Central memory CD4-positive, alpha-beta T cell (primary cell): Measurements from ENCODE around the gene ACSL6.

Source experiments
- DNase-seq: peaks from one replicate; pipeline ENCODE4 v3.0.0; 2022
- total RNA-seq, 3 experiments: gene quantifications; one replicate each; lab custom pipeline; 2026; lab: John Stamatoyannopoulos, UW

The ACSL6 gene, protein sequence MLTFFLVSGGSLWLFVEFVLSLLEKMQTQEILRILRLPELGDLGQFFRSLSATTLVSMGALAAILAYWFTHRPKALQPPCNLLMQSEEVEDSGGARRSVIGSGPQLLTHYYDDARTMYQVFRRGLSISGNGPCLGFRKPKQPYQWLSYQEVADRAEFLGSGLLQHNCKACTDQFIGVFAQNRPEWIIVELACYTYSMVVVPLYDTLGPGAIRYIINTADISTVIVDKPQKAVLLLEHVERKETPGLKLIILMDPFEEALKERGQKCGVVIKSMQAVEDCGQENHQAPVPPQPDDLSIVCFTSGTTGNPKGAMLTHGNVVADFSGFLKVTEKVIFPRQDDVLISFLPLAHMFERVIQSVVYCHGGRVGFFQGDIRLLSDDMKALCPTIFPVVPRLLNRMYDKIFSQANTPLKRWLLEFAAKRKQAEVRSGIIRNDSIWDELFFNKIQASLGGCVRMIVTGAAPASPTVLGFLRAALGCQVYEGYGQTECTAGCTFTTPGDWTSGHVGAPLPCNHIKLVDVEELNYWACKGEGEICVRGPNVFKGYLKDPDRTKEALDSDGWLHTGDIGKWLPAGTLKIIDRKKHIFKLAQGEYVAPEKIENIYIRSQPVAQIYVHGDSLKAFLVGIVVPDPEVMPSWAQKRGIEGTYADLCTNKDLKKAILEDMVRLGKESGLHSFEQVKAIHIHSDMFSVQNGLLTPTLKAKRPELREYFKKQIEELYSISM
- total RNA-seq, result 23.8 to 62.6 (median 27.0) reads per million in 3 experiments

- DNase-seq, result peak; percentile 44
These were observed at the start of gene ACSL6 for GRCh38 chr5:132011622-132012343. Gene ACSL6 (minus strand): TSS chr5:132011658. CDS start chr5:132011553, 105 bp downstream.

GRCh38 chr5:132060501-132061161 lies 49.2 kb upstream of the ACSL6 start, which contains the start of gene IL3:
Gene IL3 (plus strand): TSS chr5:132060655. CDS start chr5:132060707, 52 bp downstream.
- no peak for DNase-seq

- DNase-seq, result no peak
These were observed 48.4 kb upstream of the ACSL6 start for GRCh38 chr5:132059696-132060500.

DNA sequence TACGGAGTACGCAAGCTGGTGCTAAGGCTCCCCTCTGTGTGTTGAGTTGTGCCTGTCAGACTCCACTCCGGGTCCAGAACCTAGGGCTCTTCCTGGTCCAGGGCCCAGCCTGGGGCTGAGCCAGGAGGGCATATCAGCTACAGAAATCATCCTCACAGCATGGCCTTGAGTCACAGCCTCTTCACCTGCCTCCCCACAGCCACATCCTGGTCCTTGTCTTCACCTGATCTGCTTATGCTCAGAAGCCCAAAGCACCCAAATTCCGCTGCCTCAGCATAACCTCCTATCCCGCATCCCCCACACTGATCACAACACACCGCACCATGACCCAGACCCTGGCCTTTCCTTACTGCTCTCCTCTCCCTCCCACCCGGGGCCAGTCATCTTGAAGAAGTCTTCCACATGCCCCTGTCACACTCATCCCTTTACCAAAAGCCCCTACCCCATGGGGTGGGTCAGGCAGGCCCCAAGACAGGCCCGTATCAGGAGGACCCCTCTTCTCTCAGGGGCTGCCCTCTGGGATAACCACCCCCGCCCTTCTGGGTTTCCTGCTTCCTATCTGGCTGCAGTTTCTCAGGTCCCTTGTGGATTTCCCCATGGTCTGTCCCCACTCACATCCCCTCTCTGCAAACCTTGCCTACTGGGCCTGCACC lies 47.7 kb upstream of the ACSL6 start:
- DNase-seq, result peak; percentile 61

DNA sequence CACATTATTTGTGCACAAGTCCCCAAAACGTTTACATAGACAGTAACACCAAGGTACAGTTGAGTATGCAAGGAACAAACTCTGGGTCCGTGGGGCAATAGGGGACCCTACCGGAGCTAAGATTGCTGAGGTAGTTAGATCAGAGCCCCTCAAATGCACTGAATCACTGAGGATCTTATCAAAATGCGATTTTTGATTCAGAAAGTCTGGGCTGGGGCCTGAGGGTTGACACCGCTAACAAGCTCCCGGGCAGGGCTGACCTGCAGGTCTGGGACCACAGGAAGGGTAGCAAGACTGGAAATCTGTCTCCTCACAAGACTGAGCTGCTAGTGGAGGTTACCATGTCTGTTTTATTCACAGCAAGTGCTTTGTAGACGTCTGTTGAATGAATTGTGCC lies 47.2 kb upstream of the ACSL6 start:
- no peak for DNase-seq

GRCh38 chr5:132057498-132058255 lies 46.2 kb upstream of the ACSL6 start:
- no peak for DNase-seq

DNA sequence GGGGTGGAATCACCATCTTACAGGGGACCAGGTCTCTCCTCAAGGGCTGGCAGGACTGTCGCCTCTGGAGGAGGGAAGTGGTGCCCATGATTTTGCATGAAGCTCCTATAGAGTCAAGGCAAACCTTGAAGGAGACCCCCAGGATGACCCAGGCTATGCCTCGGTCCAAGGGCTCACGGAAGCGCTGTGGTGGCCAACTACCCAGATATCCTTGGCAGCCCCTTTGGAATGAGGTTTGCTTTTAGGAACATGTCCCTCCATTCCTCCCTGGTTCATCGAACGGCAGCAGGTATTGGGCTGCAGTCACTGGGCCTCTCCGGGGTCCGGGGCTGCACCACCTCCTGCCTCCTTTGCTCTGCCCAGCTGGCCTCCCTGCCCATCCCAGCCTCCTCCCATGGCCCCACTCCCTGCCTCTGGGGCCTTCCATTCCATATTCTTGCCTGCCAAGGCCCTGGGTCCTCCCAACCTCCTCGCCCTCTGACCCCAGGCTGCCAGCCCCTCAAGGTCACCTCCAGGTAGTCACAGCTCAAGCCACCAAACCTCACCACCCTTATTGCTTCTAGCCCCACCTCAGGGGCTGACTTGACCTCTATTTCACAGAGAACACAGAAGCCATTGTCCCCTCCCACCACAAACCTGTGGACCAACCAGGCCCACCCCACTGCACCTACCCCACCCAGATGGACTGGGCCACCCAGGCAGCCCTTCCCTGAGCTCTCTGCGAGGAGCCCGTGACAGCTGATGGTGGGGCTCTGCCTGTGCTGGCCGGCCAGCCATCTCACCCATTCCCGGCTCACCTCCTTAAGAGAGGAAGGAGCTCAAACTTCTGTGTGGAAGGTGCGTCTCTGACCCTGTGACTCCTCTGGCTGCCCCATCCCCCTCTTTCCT lies 45.4 kb upstream of the ACSL6 start:
- no peak for DNase-seq

GRCh38 chr5:132055808-132056609 lies 44.6 kb upstream of the ACSL6 start:
- DNase-seq, result peak; percentile 76

DNA sequence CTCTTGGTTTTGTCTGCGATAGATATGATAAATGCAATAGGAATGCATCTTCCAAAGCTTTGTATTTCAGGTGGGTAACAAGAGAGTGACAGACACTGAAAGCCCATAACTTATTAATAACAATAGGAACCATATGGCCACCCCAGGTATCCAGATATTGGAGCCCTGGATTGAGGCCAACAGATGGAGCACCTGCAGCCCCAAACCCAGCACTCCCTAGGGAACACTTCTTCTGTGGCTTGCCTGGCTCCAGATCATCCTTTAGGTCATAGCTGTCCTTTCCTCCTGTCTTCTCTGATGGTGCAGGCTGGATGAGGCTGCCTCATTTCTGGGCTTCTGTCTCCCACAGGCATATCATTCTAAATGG lies 44.0 kb upstream of the ACSL6 start:
- DNase-seq, result no peak

DNA sequence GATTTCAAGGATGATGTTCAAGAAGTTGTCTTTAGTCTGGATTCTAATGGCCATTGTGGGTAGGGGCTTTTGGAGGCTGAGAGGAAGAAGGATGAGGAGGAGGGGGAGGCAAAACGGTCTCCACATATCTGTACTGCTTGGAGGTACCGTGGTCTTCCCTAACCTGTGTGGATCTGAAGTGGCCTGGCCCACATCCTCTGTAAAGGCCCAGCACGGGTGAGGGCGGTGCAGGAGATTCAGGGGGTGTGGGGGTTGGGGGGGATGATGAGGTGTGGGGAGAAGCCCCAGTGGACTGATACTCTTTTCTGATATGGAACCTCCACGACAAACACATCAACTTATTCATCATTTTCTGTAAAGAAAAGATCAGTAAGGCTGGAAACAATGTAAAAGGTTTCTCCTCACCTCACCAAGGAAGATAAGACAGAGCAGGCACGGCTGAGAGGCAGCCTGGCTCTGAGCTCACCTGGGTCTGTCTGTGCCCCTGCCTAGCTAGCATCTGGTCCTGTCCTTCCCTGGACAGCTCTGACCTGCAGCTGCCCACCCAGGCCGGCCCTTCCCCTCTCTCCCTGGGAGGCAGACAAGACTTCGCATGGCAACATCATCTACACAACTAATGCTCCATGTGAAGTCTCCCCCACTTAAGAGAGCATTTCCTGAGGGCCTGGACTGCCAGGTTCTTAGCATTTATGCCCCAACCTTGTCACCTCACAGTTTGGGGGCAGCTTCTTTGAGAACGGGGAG lies 43.4 kb upstream of the ACSL6 start:
- DNase-seq, result no peak

DNA sequence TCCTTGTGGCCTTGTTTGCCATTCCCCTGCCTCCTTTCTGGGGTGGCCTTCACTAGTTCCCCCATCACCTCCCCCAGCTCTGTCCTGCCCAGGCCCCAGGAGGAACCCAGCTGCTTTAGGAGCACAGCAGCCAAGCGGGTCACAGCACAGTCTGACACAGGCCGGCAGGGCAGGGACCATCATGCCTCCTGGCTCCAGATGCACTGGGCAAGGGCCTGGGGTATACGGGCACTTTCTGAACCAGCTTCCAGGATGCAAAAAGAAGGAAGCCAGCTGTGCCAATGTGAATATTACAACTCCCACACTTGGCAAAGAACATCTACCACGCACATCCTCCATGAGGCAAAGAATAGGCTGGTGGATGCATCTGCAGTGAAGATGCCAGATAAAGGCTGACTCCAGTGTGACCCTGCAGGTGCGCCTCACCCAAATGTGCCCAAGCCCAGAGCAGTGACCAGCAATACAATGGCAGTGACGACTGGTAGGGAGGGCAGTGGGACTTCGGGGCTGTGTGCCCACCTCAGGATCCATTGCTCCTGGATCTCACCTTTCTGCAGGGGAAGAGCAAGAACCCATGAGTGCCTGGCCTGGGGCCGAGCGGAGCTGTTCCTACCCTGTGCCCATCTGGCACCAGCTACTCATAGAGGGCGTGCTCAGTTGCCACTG lies 42.7 kb upstream of the ACSL6 start:
- DNase-seq, result no peak

DNA sequence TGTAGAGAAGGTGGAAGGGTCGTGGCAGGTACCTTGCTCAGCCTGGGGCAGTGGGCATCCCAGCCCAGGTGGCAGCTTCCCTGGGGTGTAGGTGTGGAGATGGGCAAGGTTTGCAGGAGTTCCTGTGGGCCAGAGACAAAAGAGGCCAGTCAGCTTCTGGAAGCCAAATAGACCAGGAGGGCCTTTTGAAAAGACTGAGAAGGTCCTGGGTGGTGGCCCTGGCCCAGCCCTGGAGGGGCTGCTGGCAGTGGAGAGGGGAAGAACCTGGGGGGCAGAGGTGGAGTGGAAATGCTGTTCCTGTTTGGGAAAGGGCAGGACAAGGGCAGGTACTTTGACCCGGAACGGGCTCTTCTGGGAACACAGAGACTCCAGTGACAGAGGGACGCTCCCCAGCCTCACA lies 42.0 kb upstream of the ACSL6 start:
- DNase-seq, result no peak

DNA sequence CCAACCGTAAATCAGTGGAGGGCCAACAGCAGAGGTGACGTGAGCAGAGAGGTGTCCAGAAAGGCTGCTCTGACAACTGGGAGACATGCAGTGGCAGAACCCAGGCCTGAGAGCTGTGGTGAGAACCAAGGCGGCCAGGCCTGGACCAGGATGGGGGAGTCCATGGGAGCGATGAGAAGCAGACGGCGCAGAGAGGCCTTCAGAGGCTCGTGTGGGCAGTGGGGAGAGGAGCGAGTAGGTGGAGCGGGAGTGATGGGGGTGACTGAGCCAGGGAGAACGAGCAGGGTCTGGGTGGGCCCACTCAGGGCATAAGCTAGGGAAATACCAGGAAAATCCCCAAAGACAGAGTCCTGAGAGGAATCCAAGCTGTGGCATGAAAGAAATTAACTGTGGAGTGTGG lies 41.1 kb upstream of the ACSL6 start:
- DNase-seq, result no peak

DNA sequence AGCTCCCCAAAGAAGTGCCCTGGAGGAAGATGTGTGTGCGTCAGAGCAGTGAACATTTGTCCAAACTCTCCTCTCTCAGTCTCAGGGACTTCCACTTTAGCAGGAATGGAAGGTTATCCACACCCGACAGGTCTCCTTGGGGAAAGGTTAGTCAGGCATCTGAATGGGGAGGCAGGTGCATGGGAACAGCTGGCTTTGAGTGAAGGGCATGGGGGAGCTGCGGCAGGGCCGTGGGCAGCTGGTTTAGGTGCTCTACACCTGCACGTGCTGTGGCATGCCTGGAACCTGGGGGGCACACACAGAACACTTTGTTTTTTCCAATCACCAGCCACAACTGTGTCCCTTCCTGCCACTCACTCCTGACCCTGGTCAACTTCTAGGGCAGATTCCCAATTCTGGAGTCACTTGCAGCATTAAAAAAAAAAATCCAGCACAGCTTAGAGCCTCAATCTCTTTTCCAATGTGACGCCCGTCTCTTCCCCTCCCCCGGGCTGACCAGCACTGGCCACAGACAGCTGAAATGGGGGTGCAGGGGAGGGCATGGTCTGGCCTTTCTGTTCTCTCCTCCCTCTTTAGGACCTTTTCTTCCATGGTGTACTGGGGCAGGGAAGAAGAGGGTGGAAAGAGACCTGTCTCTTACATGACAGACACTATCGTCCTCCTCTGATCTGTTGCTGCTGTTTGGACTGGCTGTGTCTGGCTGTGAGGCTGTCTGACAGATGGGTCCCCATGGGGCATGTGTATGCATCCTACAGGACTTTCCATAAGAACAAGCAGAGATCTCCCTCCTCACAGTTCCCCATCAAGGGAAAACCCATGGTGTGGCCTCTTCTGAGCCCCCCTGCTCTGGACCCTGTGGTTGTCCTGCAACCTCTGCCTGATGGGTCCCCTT lies 39.4 kb upstream of the ACSL6 start:
- no peak for DNase-seq

DNA sequence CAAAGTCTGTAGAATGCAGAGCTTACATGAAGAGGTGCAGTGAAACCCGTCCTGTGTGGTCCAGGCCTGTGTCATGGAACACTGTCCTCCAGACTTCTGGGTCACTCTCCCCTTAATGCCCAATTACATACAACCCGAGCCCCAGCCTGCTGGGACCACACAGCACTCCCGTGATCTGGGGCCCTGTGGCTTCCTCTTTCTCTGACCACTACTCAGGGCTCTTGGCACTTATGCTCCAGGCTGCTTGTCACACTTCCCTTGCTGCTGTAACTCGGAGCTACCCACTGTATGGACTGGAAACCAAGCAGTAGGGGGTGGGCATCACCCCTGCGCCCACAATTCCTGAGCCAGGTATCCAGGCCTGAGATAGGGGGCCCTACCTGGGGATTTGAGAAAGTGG lies 38.7 kb upstream of the ACSL6 start:
- DNase-seq, result no peak

GRCh38 chr5:132049559-132049958 lies 38.1 kb upstream of the ACSL6 start:
- DNase-seq, result no peak
